H1 (cell line): Measurements from ENCODE around the gene DNTTIP2. TPM values are rescaled to one million over a fixed set of nuclear protein-coding genes. Genes with fewer than 3 reads are reported as not detected.
"Not testable (repeated sequence)": the region's sequence is repeated elsewhere in the genome, so short reads cannot be mapped to it uniquely, and the experiment has no call there.

ENCODE experiments used
- CTCF ChIA-PET: fragments of 300-600 bp; sonication (Branson Sonifier 250); formaldehyde crosslinking; loops from one replicate; lab custom pipeline; 2021; ENCODE audit not compliant: partially characterized antibody; lab: Charles Lee
- POLR2A ChIA-PET: fragments of 300-600 bp; sonication (Branson Sonifier 250); formaldehyde crosslinking; loops from one replicate; lab custom pipeline; 2021; ENCODE audit warnings: inconsistent platforms; ENCODE audit not compliant: partially characterized antibody; lab: Charles Lee
- DNase-seq, 2 experiments: peaks; one replicate each; pipeline versions ENCODE4 v3.0.0 to v3.0.0-alpha.2; 2010 to 2022; ENCODE audit warnings: low spot score in 2 of 2, low read depth in 1 of 2, mixed read lengths in 1 of 2
- FAIRE-seq: peaks from 2 replicates; lab custom pipeline; 2011; peaks lifted over from hg19 to GRCh38; lab: Jason Lieb, UNC
- H2AFZ ChIP-seq: 2 replicates; pipeline ENCODE4 v1.8.1; 2012; ENCODE audit warnings: low read length, inconsistent platforms
- H2AK5ac ChIP-seq: 2 replicates; pipeline ENCODE4 v1.6.1; 2013; ENCODE audit warnings: low read depth, low read length
- H2BK120ac ChIP-seq: replicated peaks from 2 replicates; pipeline ENCODE3; 2013; ENCODE audit warnings: low read depth, low read length, inconsistent platforms
- H2BK12ac ChIP-seq: 2 replicates; pipeline ENCODE4 v1.6.1; 2013; ENCODE audit warnings: low read depth, low read length
- H2BK15ac ChIP-seq: 2 replicates; pipeline ENCODE4 v1.6.1; 2013; ENCODE audit warnings: low read length
- H2BK20ac ChIP-seq: 2 replicates; pipeline ENCODE4 v1.6.1; 2013; ENCODE audit warnings: low read length
- H2BK5ac ChIP-seq: 2 replicates; pipeline ENCODE4 v1.6.1; 2013; ENCODE audit warnings: low read depth, low read length
- H3K14ac ChIP-seq: 2 replicates; pipeline ENCODE4 v1.6.1; 2013; ENCODE audit warnings: inconsistent platforms; ENCODE audit not compliant: insufficient read length
- H3K18ac ChIP-seq: 2 replicates; pipeline ENCODE4 v1.6.1; 2013; ENCODE audit warnings: low read length; ENCODE audit errors: extremely low read depth
- H3K23ac ChIP-seq: 2 replicates; pipeline ENCODE4 v1.6.1; 2013; ENCODE audit warnings: inconsistent platforms; ENCODE audit not compliant: insufficient read length
- H3K23me2 ChIP-seq: 2 replicates; pipeline ENCODE4 v1.6.1; 2013; ENCODE audit warnings: low read depth, low read length
- H3K27ac ChIP-seq: 2 replicates; pipeline ENCODE4 v1.6.1; 2011; ENCODE audit warnings: low read depth, low read length, inconsistent platforms
- H3K27me3 ChIP-seq, 4 experiments: replicated peaks in 1 of 4; 1 replicate in 1 of 4; 2 replicates in 3 of 4; pipeline versions ENCODE4 v1.6.1 to v1.8.1; 2011 to 2013; ENCODE audit warnings: low read length in 3 of 4, mild to moderate bottlenecking in 3 of 4, inconsistent platforms in 2 of 4, mixed read lengths in 2 of 4, moderate library complexity in 1 of 4; ENCODE audit not compliant: control insufficient read depth in 3 of 4, insufficient read depth in 3 of 4; ENCODE audit errors: extremely low read depth in 1 of 4
- H3K36me3 ChIP-seq, 4 experiments: 2 replicates each; pipeline versions ENCODE4 v1.6.1 to v1.8.1; 2011 to 2013; ENCODE audit warnings: mild to moderate bottlenecking in 4 of 4, low read length in 3 of 4, moderate library complexity in 2 of 4, control low read depth in 1 of 4, inconsistent platforms in 1 of 4; ENCODE audit not compliant: insufficient read depth in 4 of 4, control insufficient read depth in 2 of 4
- H3K4ac ChIP-seq: replicated peaks from 2 replicates; pipeline ENCODE3; 2013; ENCODE audit warnings: low read length, low read depth, mixed read lengths, inconsistent platforms; ENCODE audit not compliant: insufficient read length
- H3K4me1 ChIP-seq, 4 experiments: replicated peaks in 1 of 4; 1 replicate in 1 of 4; 2 replicates in 3 of 4; pipeline versions ENCODE4 v1.6.1 to v1.8.1; 2011 to 2013; ENCODE audit warnings: low read length in 3 of 4, inconsistent platforms in 2 of 4, mixed read lengths in 1 of 4; ENCODE audit not compliant: insufficient read depth in 4 of 4, control insufficient read depth in 3 of 4
- H3K4me2 ChIP-seq, 2 experiments: 2 replicates each; pipeline versions ENCODE4 v1.6.1 to v1.8.1; 2011 to 2013; ENCODE audit warnings: low read depth in 2 of 2, low read length in 2 of 2, control low read depth in 1 of 2, inconsistent platforms in 1 of 2, mild to moderate bottlenecking in 1 of 2; ENCODE audit not compliant: insufficient read depth in 1 of 2
- H3K4me3 ChIP-seq, 4 experiments: fragments of 200-600, 300-600 bp in 1 of 4; sonication (generic), shearing (Covaris generic), sonication (Bioruptor Twin) in 1 of 4; 2 replicates each; pipeline versions ENCODE4 v1.5.1 to v1.8.1; 2011 to 2016; ENCODE audit warnings: low read length in 4 of 4, low read depth in 3 of 4, control low read depth in 2 of 4, inconsistent platforms in 2 of 4, mild to moderate bottlenecking in 2 of 4, mixed read lengths in 1 of 4, moderate library complexity in 1 of 4; ENCODE audit not compliant: insufficient read depth in 2 of 4; ENCODE audit errors: extremely low read depth in 1 of 4
- H3K56ac ChIP-seq: replicated peaks from 2 replicates; pipeline ENCODE3; 2013; ENCODE audit warnings: low read depth, mild to moderate bottlenecking, mixed read lengths, low read length, inconsistent platforms; ENCODE audit not compliant: insufficient read length
- H3K79me1 ChIP-seq: 2 replicates; pipeline ENCODE4 v1.6.1; 2013; ENCODE audit warnings: low read depth, low read length, control low read depth
- H3K79me2 ChIP-seq, 2 experiments: 2 replicates each; pipeline versions ENCODE4 v1.6.1 to v1.8.1; 2012 to 2013; ENCODE audit warnings: low read length in 2 of 2, mild to moderate bottlenecking in 2 of 2, inconsistent platforms in 1 of 2; ENCODE audit not compliant: insufficient read depth in 2 of 2, control insufficient read depth in 1 of 2
- H3K9ac ChIP-seq, 4 experiments: replicated peaks in 1 of 4; 1 replicate in 1 of 4; 2 replicates in 3 of 4; pipeline versions ENCODE4 v1.6.1 to v1.8.1; 2011 to 2013; ENCODE audit warnings: low read depth in 3 of 4, low read length in 3 of 4, control low read depth in 2 of 4, mild to moderate bottlenecking in 2 of 4, moderate library complexity in 2 of 4, inconsistent platforms in 1 of 4; ENCODE audit errors: extremely low read depth in 1 of 4
- H3K9me3 ChIP-seq, 2 experiments: 2 replicates each; pipeline versions ENCODE4 v1.6.1 to v1.8.1; 2012 to 2013; ENCODE audit warnings: mild to moderate bottlenecking in 2 of 2, moderate library complexity in 2 of 2, control low read depth in 1 of 2, inconsistent platforms in 1 of 2, low read depth in 1 of 2, low read length in 1 of 2, mixed read lengths in 1 of 2; ENCODE audit not compliant: insufficient read depth in 2 of 2
- H4K20me1 ChIP-seq, 2 experiments: replicated peaks in 1 of 2; 2 replicates each; pipeline versions ENCODE3 to v1.8.1; 2011 to 2013; ENCODE audit warnings: inconsistent platforms in 2 of 2, low read length in 2 of 2, mild to moderate bottlenecking in 1 of 2; ENCODE audit not compliant: insufficient read depth in 2 of 2, control insufficient read depth in 1 of 2
- H4K5ac ChIP-seq: 2 replicates; pipeline ENCODE4 v1.6.1; 2013; ENCODE audit warnings: low read length, low read depth, mixed read lengths, inconsistent platforms; ENCODE audit not compliant: insufficient read length
- H4K8ac ChIP-seq: 2 replicates; pipeline ENCODE4 v1.8.0; 2013; ENCODE audit warnings: mild to moderate bottlenecking, moderate library complexity, low read length, inconsistent platforms; ENCODE audit not compliant: insufficient read depth; ENCODE audit errors: extremely low read depth
- H4K91ac ChIP-seq: replicated peaks from 2 replicates; pipeline ENCODE3; 2013; ENCODE audit warnings: low read length, mixed read lengths, inconsistent platforms; ENCODE audit not compliant: insufficient read length
- CTCF ChIP-seq, 3 experiments: IDR thresholded peaks; 1 replicate in 2 of 3; 2 replicates in 1 of 3; pipeline versions ENCODE4 v1.5.1 to v1.6.1; 2011; ENCODE audit warnings: low read length in 3 of 3, mild to moderate bottlenecking in 3 of 3, inconsistent platforms in 2 of 3, low read depth in 1 of 3, moderate library complexity in 1 of 3; ENCODE audit not compliant: insufficient read depth in 1 of 3; ENCODE audit errors: control extremely low read depth in 1 of 3
- RAD21 ChIP-seq, 2 experiments: IDR thresholded peaks in 1 of 2; conservative IDR thresholded peaks in 1 of 2; 2 replicates each; pipeline ENCODE4 v1.6.1; 2011; ENCODE audit warnings: low read depth in 2 of 2, low read length in 2 of 2, improper control_type of control experiment in 1 of 2, inconsistent platforms in 1 of 2, mild to moderate bottlenecking in 1 of 2, moderate library complexity in 1 of 2
- TCF12 ChIP-seq: IDR thresholded peaks from 2 replicates; pipeline ENCODE4 v1.6.1; 2011; ENCODE audit warnings: low read depth, mild to moderate bottlenecking, low read length
- WGBS, 2 experiments: shearing (Covaris generic) in 1 of 2; methylation state at CpG; one replicate each; pipeline versions ENCODE4 v1.1.6 to v1.1.7; 2013 to 2015; ENCODE audit warnings: low lambda C conversion rate in 2 of 2, mixed read lengths in 2 of 2, inconsistent platforms in 1 of 2, low coverage in 1 of 2, missing lambda C conversion rate in 1 of 2; ENCODE audit not compliant: insufficient replicate concordance in 2 of 2, insufficient coverage in 1 of 2, insufficient read length in 1 of 2; ENCODE audit errors: extremely low coverage in 1 of 2, missing lambda C conversion rate in 1 of 2; 5-methylcytosine and 5-hydroxymethylcytosine counted together
- polyA plus RNA-seq, 7 experiments: library from polyadenylated mRNA; depleted of rRNA in 3 of 7; stranded (reverse) in 5 of 7; unstranded in 2 of 7; fragments of >200 nt in 5 of 7; fragments of 200-250 nt in 2 of 7; gene quantifications; 1 replicate in 5 of 7; 2 replicates in 1 of 7; 4 replicates in 1 of 7; pipeline versions ENCODE4 v1.2.1 to v1.2.3, GENCODE V29; 2011 to 2013; ENCODE audit warnings: missing spikeins in 2 of 7, mixed read lengths in 2 of 7
- total RNA-seq: library from RNA; stranded (reverse); fragmentation: NEBNext Ultra II Directional; extraction: Animal tissue kit (Norgen Biotek cat#: 25700); gene quantifications from 2 replicates; pipeline ENCODE4 v1.2.1, GENCODE V29; 2021

Gene DNTTIP2
- total and polyA plus RNA-seq, 2 of the 8 experiments (the other 6 are each of a cell fraction or from before 2014, with no cell fraction given) = 6.3 to 80.4 TPM

GRCh38 chr1:93850687-93851326 lies 28.2 kb downstream of the DNTTIP2 start:
- POLR2A ChIA-PET, H2AK5ac ChIP-seq, H3K4me3 ChIP-seq, H2BK120ac ChIP-seq, H2BK20ac ChIP-seq, H4K91ac ChIP-seq, H3K4me1 ChIP-seq, H3K9me3 ChIP-seq, H3K14ac ChIP-seq, H2BK15ac ChIP-seq, H3K79me1 ChIP-seq, H3K9ac ChIP-seq, H4K5ac ChIP-seq, H3K79me2 ChIP-seq, H3K56ac ChIP-seq, FAIRE-seq, H3K27me3 ChIP-seq, H3K27ac ChIP-seq, H2BK5ac ChIP-seq, H4K20me1 ChIP-seq, H3K23me2 ChIP-seq, H2BK12ac ChIP-seq, H3K4me2 ChIP-seq, H3K36me3 ChIP-seq, H4K8ac ChIP-seq, H2AFZ ChIP-seq, H3K4ac ChIP-seq, H3K18ac ChIP-seq, H3K23ac ChIP-seq: not testable (repeated sequence)
- peak in 1 of 2 experiments; percentile 77 for DNase-seq
- TF ChIP-seq TCF12 (0 out of 2 replicates have a peak, but pooled peaks have one; percentile 14), CTCF (IDR thresholded peaks at IDR 0.05; ENCODE audit: control extremely low read depth in 1 of 3, insufficient read depth in 1 of 3, low read depth in 1 of 3, low read length in 3 of 3) (peak in 2 of 3 experiments; percentile 40 to 46; a peak in 3 of 4 replicates), RAD21 (IDR thresholded peaks at IDR 0.05 in 1 of 2, conservative IDR thresholded peaks at IDR 0.05 in 1 of 2; ENCODE audit: low read depth in 2 of 2, low read length in 2 of 2) (peak; percentile 55 to 61)
- WGBS, 2 experiments = 50% methylated on average over 10 of the region's 10 CpGs; no CpG with 5 or more reads in 1 of the 2 experiments
- CTCF ChIA-PET = interaction anchor here (0.7 to 14.0 kb wide), 17 partner anchors 13 to 414 kb away, joined by 3 to 324 read pairs (median 3); partner anchors contain the start of gene BCAR3
